ENCODE data around the gene PARP16. TPM values are rescaled to one million over a fixed set of nuclear protein-coding genes. Genes with fewer than 3 reads are reported as not detected.

The PARP16 gene
- total RNA-seq, 4 donors from 2014 or later, result 2.6 to 3.3 (median 3.0) TPM

DNA sequence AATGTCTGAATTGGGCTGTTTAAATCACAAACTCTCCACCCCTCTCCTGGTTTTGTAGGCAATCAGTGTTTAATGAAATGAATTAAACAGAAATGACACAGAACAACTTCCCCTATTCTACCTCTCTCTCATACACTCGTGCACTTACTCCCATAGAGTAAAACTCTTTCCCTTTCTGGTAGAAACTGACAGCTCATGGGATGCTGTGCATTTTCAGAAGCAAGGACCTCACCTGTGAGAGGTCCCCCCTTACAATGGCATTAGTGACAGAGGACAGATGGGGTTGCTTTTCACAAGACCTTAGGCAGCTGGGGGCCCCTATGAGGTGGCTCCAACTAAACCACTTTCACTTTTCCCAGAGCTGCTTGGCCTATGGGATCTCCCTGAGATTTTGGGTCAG lies 31.9 kb downstream of the PARP16 start:
- Histone ChIP-seq H3K9me3 (no peaks in the 10 kb centered on the region), H3K27ac (no peak overlapping the region), H3K36me3 (peaks cover 3 to 31% of the 10 kb centered on the region in 2 donors), H3K4me3 (no peak overlapping the region), H3K4me1 (peaks cover 0 to 6% of the 10 kb centered on the region in 2 donors), H3K27me3 (no peaks in the 10 kb centered on the region)
- intact Hi-C loops (cut with DNase I; ENCODE audit: low total_unique reads) (no loop called here), in situ Hi-C loops (cut with MboI; ENCODE audit: low sequenced_read_pairs in 4 of 4) (loop anchor here in 1 of 4 donors (25.0 kb wide), 1 partner anchor 217 kb away; the partner anchor contains the start of genes MTFMT and SLC51B)
- ATAC-seq (no peak), DNase-seq (no peak)
- TF ChIP-seq, protein P1, sequence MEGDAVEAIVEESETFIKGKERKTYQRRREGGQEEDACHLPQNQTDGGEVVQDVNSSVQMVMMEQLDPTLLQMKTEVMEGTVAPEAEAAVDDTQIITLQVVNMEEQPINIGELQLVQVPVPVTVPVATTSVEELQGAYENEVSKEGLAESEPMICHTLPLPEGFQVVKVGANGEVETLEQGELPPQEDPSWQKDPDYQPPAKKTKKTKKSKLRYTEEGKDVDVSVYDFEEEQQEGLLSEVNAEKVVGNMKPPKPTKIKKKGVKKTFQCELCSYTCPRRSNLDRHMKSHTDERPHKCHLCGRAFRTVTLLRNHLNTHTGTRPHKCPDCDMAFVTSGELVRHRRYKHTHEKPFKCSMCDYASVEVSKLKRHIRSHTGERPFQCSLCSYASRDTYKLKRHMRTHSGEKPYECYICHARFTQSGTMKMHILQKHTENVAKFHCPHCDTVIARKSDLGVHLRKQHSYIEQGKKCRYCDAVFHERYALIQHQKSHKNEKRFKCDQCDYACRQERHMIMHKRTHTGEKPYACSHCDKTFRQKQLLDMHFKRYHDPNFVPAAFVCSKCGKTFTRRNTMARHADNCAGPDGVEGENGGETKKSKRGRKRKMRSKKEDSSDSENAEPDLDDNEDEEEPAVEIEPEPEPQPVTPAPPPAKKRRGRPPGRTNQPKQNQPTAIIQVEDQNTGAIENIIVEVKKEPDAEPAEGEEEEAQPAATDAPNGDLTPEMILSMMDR (IDR thresholded peaks at IDR 0.05 in 4 of 5, conservative IDR thresholded peaks at IDR 0.05 in 1 of 5), result no peak
- no peak for TF ChIP-seq POLR2A (IDR thresholded peaks at IDR 0.05)

DNA sequence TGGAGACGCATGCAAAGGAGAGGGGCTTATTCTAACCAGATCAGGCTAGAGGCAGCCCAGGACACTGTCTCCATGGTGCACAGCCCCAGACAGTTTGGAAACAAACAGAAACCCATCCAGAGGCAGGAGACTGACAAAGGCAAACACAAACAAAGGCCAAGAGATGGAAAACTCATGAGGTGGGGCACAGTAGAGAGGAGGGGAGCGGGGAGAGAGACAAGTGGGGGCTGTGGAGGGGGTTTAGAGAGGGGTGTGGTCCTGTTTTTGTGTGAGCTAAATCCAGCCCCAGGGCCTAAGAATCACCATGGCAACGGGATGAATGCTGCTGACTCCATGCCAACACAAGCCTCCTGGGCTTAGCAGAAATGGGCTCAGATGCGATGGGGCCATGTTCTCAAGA lies 32.3 kb downstream of the PARP16 start:
- no peak for DNase-seq
- peaks cover 3 to 27% of the 10 kb centered on the region in 2 donors for H3K36me3 ChIP-seq
- in situ Hi-C loops (cut with MboI; ENCODE audit: low sequenced_read_pairs in 4 of 4) (loop anchor here in 1 of 4 donors (25.0 kb wide), 1 partner anchor 217 kb away; the partner anchor contains the start of genes MTFMT and SLC51B), intact Hi-C loops (cut with DNase I; ENCODE audit: low total_unique reads) (no loop called here)
- ATAC-seq, result no peak
- H3K27me3 ChIP-seq, result no peaks in the 10 kb centered on the region
- TF ChIP-seq, protein P1 (IDR thresholded peaks at IDR 0.05 in 4 of 5, conservative IDR thresholded peaks at IDR 0.05 in 1 of 5), result no peak
- TF ChIP-seq POLR2A (IDR thresholded peaks at IDR 0.05), result no peak
- H3K4me3 ChIP-seq, result no peak overlapping the region
- no peak overlapping the region for H3K27ac ChIP-seq
- peaks cover 0 to 6% of the 10 kb centered on the region in 2 donors for H3K4me1 ChIP-seq
- no peaks in the 10 kb centered on the region for H3K9me3 ChIP-seq

DNA sequence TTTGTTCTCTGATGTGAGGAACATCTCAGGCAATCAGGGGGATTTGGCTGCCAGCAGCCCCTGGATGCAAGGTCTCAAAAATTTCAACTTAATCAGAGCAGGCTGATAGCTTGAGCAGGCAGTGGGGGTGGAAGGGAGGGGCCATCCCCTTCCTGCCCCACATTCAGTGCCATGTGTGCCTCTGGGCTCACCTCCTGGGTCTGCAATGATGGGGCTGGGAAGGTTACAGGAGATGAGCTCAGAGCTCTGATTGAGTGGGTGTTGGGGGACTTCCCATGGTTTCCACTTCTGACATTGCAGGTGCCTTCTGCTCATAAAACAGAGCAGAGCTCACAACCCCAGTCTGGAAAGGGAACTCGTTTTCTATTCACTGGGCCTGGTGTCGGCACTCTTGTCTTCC lies 37.0 kb downstream of the PARP16 start:
- no peak overlapping the region for H3K27ac ChIP-seq
- ATAC-seq, result no peak
- intact Hi-C loops (cut with DNase I; ENCODE audit: low total_unique reads), result no loop called here
- in situ Hi-C loops (cut with MboI; ENCODE audit: low sequenced_read_pairs in 4 of 4), result loop anchor here in 1 of 4 donors (25.0 kb wide), 1 partner anchor 212 kb away; the partner anchor contains the start of genes MTFMT and SLC51B
- no peaks in the 10 kb centered on the region for H3K9me3 ChIP-seq
- no peak overlapping the region for H3K4me3 ChIP-seq
- H3K4me1 ChIP-seq, result peaks cover 0 to 4% of the 10 kb centered on the region in 2 donors
- no peak for TF ChIP-seq POLR2A (IDR thresholded peaks at IDR 0.05)
- TF ChIP-seq, protein P1 (IDR thresholded peaks at IDR 0.05 in 4 of 5, conservative IDR thresholded peaks at IDR 0.05 in 1 of 5), result no peak
- no peaks in the 10 kb centered on the region for H3K36me3 ChIP-seq
- no peak for DNase-seq
- H3K27me3 ChIP-seq, result no peaks in the 10 kb centered on the region

DNA sequence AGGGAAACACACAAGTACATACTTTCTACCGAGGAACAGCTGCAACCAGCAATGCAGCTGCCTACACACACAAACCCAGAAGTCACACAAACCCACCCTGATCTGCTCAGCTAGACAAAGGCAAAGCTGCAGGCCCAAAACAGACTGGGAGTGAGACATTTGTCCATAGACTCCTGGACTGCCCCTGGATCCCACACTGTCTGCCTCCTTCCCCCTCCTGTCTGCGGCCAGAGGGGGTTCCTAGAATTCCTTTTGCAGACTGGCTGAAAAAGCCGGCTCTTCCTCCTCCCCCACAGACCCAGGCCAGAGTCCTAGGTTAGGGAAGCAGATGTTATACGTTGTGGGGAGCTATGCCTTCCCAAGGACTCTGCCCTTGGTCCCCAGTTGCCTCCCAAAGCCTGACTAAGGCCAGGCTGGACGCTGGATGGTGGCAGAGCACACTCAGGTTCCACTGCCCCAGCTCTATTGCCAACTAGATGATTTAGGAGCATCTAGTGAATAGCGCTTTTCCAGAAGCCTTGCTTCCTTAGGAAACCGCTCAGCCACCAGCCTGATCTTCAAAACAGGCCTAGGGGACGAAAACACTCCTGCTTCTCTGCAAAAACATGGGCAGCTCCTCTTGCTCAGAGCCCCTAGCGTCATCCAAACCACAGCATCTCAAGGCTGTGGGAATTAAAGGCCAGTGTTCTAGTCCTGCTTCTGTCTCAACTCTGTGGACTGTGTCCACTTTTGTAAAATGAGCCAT lies 38.0 kb downstream of the PARP16 start:
- H3K4me3 ChIP-seq, result no peak overlapping the region
- no peaks in the 10 kb centered on the region for H3K36me3 ChIP-seq
- peaks cover 0 to 4% of the 10 kb centered on the region in 2 donors for H3K4me1 ChIP-seq
- H3K9me3 ChIP-seq, result no peaks in the 10 kb centered on the region
- ATAC-seq, result no peak
- H3K27ac ChIP-seq, result no peak overlapping the region
- no peaks in the 10 kb centered on the region for H3K27me3 ChIP-seq
- intact Hi-C loops (cut with DNase I; ENCODE audit: low total_unique reads) (no loop called here), in situ Hi-C loops (cut with MboI; ENCODE audit: low sequenced_read_pairs in 4 of 4) (no loop called here)
- TF ChIP-seq POLR2A (IDR thresholded peaks at IDR 0.05), result no peak
- DNase-seq, result no peak

DNA sequence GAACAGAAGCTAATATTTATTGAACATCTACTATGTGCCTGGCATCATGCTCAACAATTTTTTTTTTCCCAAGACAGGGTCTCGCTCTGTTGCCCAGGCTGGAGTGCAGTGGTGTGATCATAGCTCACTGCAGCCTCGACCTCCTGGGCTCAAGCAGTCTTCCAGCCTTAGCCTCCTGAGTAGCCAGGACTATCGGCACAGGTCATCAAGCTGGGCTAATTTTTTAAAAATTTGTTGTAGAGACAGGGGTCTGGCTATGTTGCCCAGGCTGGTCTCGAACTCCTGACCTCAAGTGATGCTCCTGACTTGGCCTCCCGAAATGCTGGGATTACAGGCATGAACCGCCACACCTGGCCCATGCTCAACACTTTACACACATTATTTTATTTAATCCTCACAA lies 39.7 kb downstream of the PARP16 start:
- TF ChIP-seq POLR2A (IDR thresholded peaks at IDR 0.05), result no peak
- TF ChIP-seq, protein P1 (IDR thresholded peaks at IDR 0.05 in 4 of 5, conservative IDR thresholded peaks at IDR 0.05 in 1 of 5), result no peak
- peaks cover 0 to 4% of the 10 kb centered on the region in 2 donors for H3K4me1 ChIP-seq
- no peak for DNase-seq
- H3K4me3 ChIP-seq, result no peak overlapping the region
- intact Hi-C loops (cut with DNase I; ENCODE audit: low total_unique reads), result no loop called here
- no peak overlapping the region for H3K27ac ChIP-seq
- no peak for ATAC-seq
- H3K36me3 ChIP-seq, result no peaks in the 10 kb centered on the region
- in situ Hi-C loops (cut with MboI; ENCODE audit: low sequenced_read_pairs in 4 of 4), result no loop called here
- H3K27me3 ChIP-seq, result no peaks in the 10 kb centered on the region
- no peaks in the 10 kb centered on the region for H3K9me3 ChIP-seq
